ENCODE results near the gene PYGO2. TPM values are rescaled to one million over a fixed set of nuclear protein-coding genes. Genes with fewer than 3 reads are reported as not detected.
"Not testable (repeated sequence)": the region's sequence is repeated elsewhere in the genome, so short reads cannot be mapped to it uniquely, and the experiment has no call there.

The PYGO2 gene
- total RNA-seq, 3 donors from 2014 or later (not counting 1 experiment from before 2014, with no cell fraction given) = 21.6 to 32.1 (median 27.5) TPM

GRCh38 chr1:154911691-154912550 is 49.7 kb downstream of the PYGO2 start:
- TF ChIP-seq CTCF (IDR thresholded peaks at IDR 0.05) = no peak
- Mint-ChIP-seq H3K4me1 (no peaks in the 10 kb centered on the region), H3K36me3 (peaks cover 7% of the 10 kb centered on the region), H3K27me3 (ENCODE audit: low read depth in 2 of 2) (no peaks in the 10 kb centered on the region), H3K27ac (no peak overlapping the region), H3K4me3 (no peak overlapping the region), H3K9me3 (no peaks in the 10 kb centered on the region)
- no peaks in the 10 kb centered on the region for H3K9me3 ChIP-seq (ENCODE audit: control insufficient read depth, insufficient read depth, low read length)
- H3K27ac ChIP-seq (ENCODE audit: low read length) = no peak overlapping the region
- 94% methylated on average over 8 of the region's 8 CpGs for WGBS (ENCODE audit: insufficient coverage)
- H3K36me3 ChIP-seq (ENCODE audit: control insufficient read depth, insufficient read depth, low read length) = no peaks in the 10 kb centered on the region
- H3K27me3 ChIP-seq (ENCODE audit: control insufficient read depth, insufficient read depth, low read length) = no peaks in the 10 kb centered on the region
- no peaks in the 10 kb centered on the region for H3K4me1 ChIP-seq (ENCODE audit: control insufficient read depth, insufficient read depth, low read length)
- ATAC-seq = no peak
- H3K4me3 ChIP-seq (ENCODE audit: low read length) = no peak overlapping the region
- intact Hi-C loops (cut with micrococcal nuclease) = no loop called here
- no peak for DNase-seq

- Mint-ChIP-seq H3K27ac (no peak overlapping the region), H3K36me3 (no peaks in the 10 kb centered on the region), H3K4me1 (no peaks in the 10 kb centered on the region), H3K4me3 (no peak overlapping the region), H3K9me3 (no peaks in the 10 kb centered on the region), H3K27me3 (ENCODE audit: low read depth in 2 of 2) (no peaks in the 10 kb centered on the region)
- intact Hi-C loops (cut with micrococcal nuclease) = no loop called here
- WGBS (ENCODE audit: insufficient coverage) = 96% methylated on average over 5 of the region's 5 CpGs
- H3K4me1 ChIP-seq (ENCODE audit: control insufficient read depth, insufficient read depth, low read length) = no peaks in the 10 kb centered on the region
- no peak for ATAC-seq
- H3K9me3 ChIP-seq (ENCODE audit: control insufficient read depth, insufficient read depth, low read length) = no peaks in the 10 kb centered on the region
- DNase-seq = no peak
- H3K27ac ChIP-seq (ENCODE audit: low read length) = no peak overlapping the region
- no peak for TF ChIP-seq CTCF (IDR thresholded peaks at IDR 0.05)
- H3K36me3 ChIP-seq (ENCODE audit: control insufficient read depth, insufficient read depth, low read length) = no peaks in the 10 kb centered on the region
- no peak overlapping the region for H3K4me3 ChIP-seq (ENCODE audit: low read length)
- no peaks in the 10 kb centered on the region for H3K27me3 ChIP-seq (ENCODE audit: control insufficient read depth, insufficient read depth, low read length)
Observed at GRCh38 chr1:154910851-154911250, 50.7 kb downstream of the PYGO2 start.

GRCh38 chr1:154908937-154909336 is 52.6 kb downstream of the PYGO2 start:
- Mint-ChIP-seq H3K9me3 (no peaks in the 10 kb centered on the region), H3K27me3 (ENCODE audit: low read depth in 2 of 2) (no peaks in the 10 kb centered on the region), H3K4me1 (no peaks in the 10 kb centered on the region), H3K4me3 (no peak overlapping the region), H3K27ac (no peak overlapping the region), H3K36me3 (no peaks in the 10 kb centered on the region)
- no peak overlapping the region for H3K27ac ChIP-seq (ENCODE audit: low read length)
- no peaks in the 10 kb centered on the region for H3K27me3 ChIP-seq (ENCODE audit: control insufficient read depth, insufficient read depth, low read length)
- no peak for DNase-seq
- intact Hi-C loops (cut with micrococcal nuclease) = no loop called here
- ATAC-seq = no peak
- TF ChIP-seq CTCF (IDR thresholded peaks at IDR 0.05) = no peak
- no peaks in the 10 kb centered on the region for H3K36me3 ChIP-seq (ENCODE audit: control insufficient read depth, insufficient read depth, low read length)
- no peak overlapping the region for H3K4me3 ChIP-seq (ENCODE audit: low read length)
- H3K4me1 ChIP-seq (ENCODE audit: control insufficient read depth, insufficient read depth, low read length) = no peaks in the 10 kb centered on the region
- H3K9me3 ChIP-seq (ENCODE audit: control insufficient read depth, insufficient read depth, low read length) = no peaks in the 10 kb centered on the region
- WGBS (ENCODE audit: insufficient coverage) = 87% methylated on average over 5 of the region's 5 CpGs

- intact Hi-C loops (cut with micrococcal nuclease); H3K9me3 Mint-ChIP-seq; H3K4me1 ChIP-seq (ENCODE audit: control insufficient read depth, insufficient read depth, low read length); ATAC-seq; H3K36me3 ChIP-seq (ENCODE audit: control insufficient read depth, insufficient read depth, low read length); H3K27me3 ChIP-seq (ENCODE audit: control insufficient read depth, insufficient read depth, low read length); H3K27me3 Mint-ChIP-seq (ENCODE audit: low read depth in 2 of 2); DNase-seq; H3K9me3 ChIP-seq (ENCODE audit: control insufficient read depth, insufficient read depth, low read length); H3K27ac ChIP-seq (ENCODE audit: low read length); H3K4me3 Mint-ChIP-seq; H3K36me3 Mint-ChIP-seq; H3K4me3 ChIP-seq (ENCODE audit: low read length); H3K4me1 Mint-ChIP-seq; H3K27ac Mint-ChIP-seq: not testable (repeated sequence)
- 95% methylated on average over 3 of the region's 3 CpGs for WGBS (ENCODE audit: insufficient coverage)
Observed at GRCh38 chr1:154908129-154908528, 53.5 kb downstream of the PYGO2 start.

Other genes starting within 250 kb of the PYGO2 start
- gene KCNN3, start 91.5 kb downstream of the PYGO2 start, total RNA-seq = under 1 TPM in 2 of 3 donors, not detected in 1; 0.05 to 0.95 TPM
- 10 to 100 TPM in 2 of 3 donors, 1 to 10 TPM in 1; 9.0 to 12.1 (median 11.0) TPM for gene PMVK, start 25.1 kb downstream of the PYGO2 start, total RNA-seq
- gene PBXIP1, start 5.7 kb downstream of the PYGO2 start, total RNA-seq = 100 to 1,000 TPM; 158 to 200 (median 197) TPM
- 100 to 1,000 TPM in 1 of 3 donors, 10 to 100 TPM in 2; 94.6 to 112 (median 96.8) TPM for gene SHC1, start 9.0 kb upstream of the PYGO2 start, total RNA-seq
- 10 to 100 TPM in 2 of 3 donors, 1 to 10 TPM in 1; 8.5 to 13.0 (median 12.9) TPM for gene CKS1B, start 12.9 kb upstream of the PYGO2 start, total RNA-seq
- gene FLAD1, start 21.6 kb upstream of the PYGO2 start, total RNA-seq = 10 to 100 TPM; 32.1 to 47.6 (median 38.7) TPM
- not detected for gene LENEP, start 31.8 kb upstream of the PYGO2 start, total RNA-seq
- 10 to 100 TPM; 61.2 to 75.4 (median 63.3) TPM for gene ZBTB7B, start 41.0 kb upstream of the PYGO2 start, total RNA-seq
- gene DCST2, start 72.0 kb upstream of the PYGO2 start, total RNA-seq = under 1 TPM; 0.30 to 0.92 (median 0.32) TPM
- gene DCST1, start 72.0 kb upstream of the PYGO2 start, total RNA-seq = under 1 TPM in 2 of 3 donors, not detected in 1; 0.35 to 0.60 TPM
- 10 to 100 TPM; 54.6 to 83.2 (median 64.7) TPM for gene ADAM15, start 89.5 kb upstream of the PYGO2 start, total RNA-seq
- gene EFNA4, start 102.0 kb upstream of the PYGO2 start, total RNA-seq = 1 to 10 TPM; 4.6 to 6.8 (median 5.5) TPM
- gene EFNA3, start 117.1 kb upstream of the PYGO2 start, total RNA-seq = 1 to 10 TPM in 1 of 3 donors, under 1 TPM in 2; 0.52 to 1.1 (median 0.68) TPM
- 1 to 10 TPM; 1.5 to 1.9 (median 1.9) TPM for gene EFNA1, start 166.1 kb upstream of the PYGO2 start, total RNA-seq
- 10 to 100 TPM; 31.7 to 33.5 (median 32.7) TPM for gene SLC50A1, start 174.1 kb upstream of the PYGO2 start, total RNA-seq
- 10 to 100 TPM; 26.8 to 45.7 (median 41.5) TPM for gene DPM3, start 178.7 kb upstream of the PYGO2 start, total RNA-seq
- gene KRTCAP2, start 211.5 kb upstream of the PYGO2 start, total RNA-seq = 100 to 1,000 TPM in 2 of 3 donors, 10 to 100 TPM in 1; 95.3 to 113 (median 104) TPM
- 1 to 10 TPM in 2 of 3 donors, under 1 TPM in 1; 0.94 to 4.9 (median 2.5) TPM for gene TRIM46, start 212.1 kb upstream of the PYGO2 start, total RNA-seq
- gene THBS3, start 246.1 kb upstream of the PYGO2 start, total RNA-seq = 10 to 100 TPM; 16.2 to 19.4 (median 18.6) TPM
- 10 to 100 TPM; 22.3 to 28.5 (median 27.9) TPM for gene MTX1, start 246.9 kb upstream of the PYGO2 start, total RNA-seq

All from natural killer cell (primary cell).